CD14-positive monocyte (primary cell): ENCODE measurements around the gene CIPC. TPM values are rescaled to one million over a fixed set of nuclear protein-coding genes. Genes with fewer than 3 reads are reported as not detected.

Experiments
- DNase-seq, 3 donors: peaks; one replicate each; pipeline ENCODE4 v3.0.0-alpha.2; 2011 to 2022
- H2AFZ ChIP-seq: 2 replicates; pipeline ENCODE4 v1.6.0; 2012; ENCODE audit warnings: mild to moderate bottlenecking, low read depth, low read length, inconsistent platforms; ENCODE audit not compliant: insufficient read depth, poor library complexity, severe bottlenecking
- H3K27ac ChIP-seq, 2 donors: 1 replicate in 1 of 2; 2 replicates in 1 of 2; pipeline ENCODE4 v1.5.1; 2012 to 2013; ENCODE audit warnings: low read length in 2 of 2, control low read depth in 1 of 2, inconsistent platforms in 1 of 2, low read depth in 1 of 2, mild to moderate bottlenecking in 1 of 2
- H3K27me3 ChIP-seq, 2 donors: one replicate each; pipeline versions ENCODE4 v1.6.0 to v1.6.1; 2011 to 2013; ENCODE audit warnings: low read length in 2 of 2; ENCODE audit not compliant: control insufficient read depth in 2 of 2, insufficient read depth in 2 of 2
- H3K36me3 ChIP-seq, 2 donors: replicated peaks in 1 of 2; 1 replicate in 1 of 2; 2 replicates in 1 of 2; pipeline versions ENCODE4 v1.5.1 to v1.6.1; 2012 to 2013; ENCODE audit warnings: low read length in 2 of 2, control low read depth in 1 of 2, inconsistent platforms in 1 of 2, mild to moderate bottlenecking in 1 of 2; ENCODE audit not compliant: insufficient read depth in 2 of 2, control insufficient read depth in 1 of 2
- H3K4me1 ChIP-seq, 2 donors: 1 replicate in 1 of 2; 2 replicates in 1 of 2; pipeline versions ENCODE4 v1.5.1 to v1.6.1; 2012 to 2013; ENCODE audit warnings: low read length in 2 of 2, control low read depth in 1 of 2, inconsistent platforms in 1 of 2, mild to moderate bottlenecking in 1 of 2, moderate library complexity in 1 of 2; ENCODE audit not compliant: insufficient read depth in 2 of 2, control insufficient read depth in 1 of 2
- H3K4me2 ChIP-seq: replicated peaks from 2 replicates; pipeline ENCODE3; 2012; ENCODE audit warnings: low read length, moderate library complexity, mild to moderate bottlenecking; ENCODE audit not compliant: poor library complexity, severe bottlenecking; ENCODE audit errors: extremely low read depth
- H3K4me3 ChIP-seq, 3 experiments: fragments of 200-600 bp in 1 of 3; sonication (generic) in 1 of 3; replicated peaks in 1 of 3; 1 replicate in 2 of 3; 2 replicates in 1 of 3; pipeline ENCODE4 v1.5.1; 2011 to 2013; ENCODE audit warnings: low read length in 3 of 3, mild to moderate bottlenecking in 3 of 3, control low read depth in 2 of 3, low read depth in 2 of 3, inconsistent platforms in 1 of 3, moderate library complexity in 1 of 3
- H3K79me2 ChIP-seq: 2 replicates; pipeline ENCODE4 v1.6.0; 2012; ENCODE audit warnings: mild to moderate bottlenecking, control low read depth, inconsistent platforms, low read length, moderate library complexity; ENCODE audit not compliant: insufficient read depth
- H3K9ac ChIP-seq: 2 replicates; pipeline ENCODE4 v1.6.0; 2017; ENCODE audit warnings: low read length, mild to moderate bottlenecking; ENCODE audit not compliant: insufficient read depth, poor library complexity, severe bottlenecking
- H3K9me3 ChIP-seq, 2 donors: replicated peaks in 1 of 2; 1 replicate in 1 of 2; 2 replicates in 1 of 2; pipeline versions ENCODE4 v1.5.1 to v1.6.1; 2012 to 2013; ENCODE audit warnings: low read length in 2 of 2, control low read depth in 1 of 2; ENCODE audit not compliant: control insufficient read depth in 1 of 2, insufficient read depth in 1 of 2
- H4K20me1 ChIP-seq: 2 replicates; pipeline ENCODE4 v1.6.0; 2012; ENCODE audit warnings: mild to moderate bottlenecking, low read length, control low read depth, moderate library complexity; ENCODE audit not compliant: insufficient read depth
- H3K27ac Mint-ChIP-seq, 7 donors: one replicate each; pipeline ENCODE4 v1.8.0; 2020; ENCODE audit warnings: mild to moderate bottlenecking in 7 of 7, mixed read lengths in 7 of 7, moderate library complexity in 6 of 7, inconsistent platforms in 2 of 7
- H3K27me3 Mint-ChIP-seq, 3 donors: one replicate each; pipeline ENCODE4 v1.8.0; 2021 to 2022; ENCODE audit warnings: low read depth in 3 of 3, mild to moderate bottlenecking in 3 of 3, mixed read lengths in 3 of 3, moderate library complexity in 3 of 3, inconsistent platforms in 1 of 3
- H3K36me3 Mint-ChIP-seq, 2 donors: one replicate each; pipeline ENCODE4 v1.8.0; 2020; ENCODE audit warnings: mixed read lengths in 2 of 2, inconsistent platforms in 1 of 2, mild to moderate bottlenecking in 1 of 2
- H3K4me1 Mint-ChIP-seq: one replicate; pipeline ENCODE4 v1.8.0; 2020; ENCODE audit warnings: mild to moderate bottlenecking, mixed read lengths
- H3K4me3 Mint-ChIP-seq, 2 donors: one replicate each; pipeline ENCODE4 v1.8.0; 2020; ENCODE audit warnings: mild to moderate bottlenecking in 2 of 2, mixed read lengths in 2 of 2, moderate library complexity in 1 of 2
- H3K9me3 Mint-ChIP-seq, 7 donors: one replicate each; pipeline ENCODE4 v1.8.0; 2020 to 2022; ENCODE audit warnings: mixed read lengths in 7 of 7, mild to moderate bottlenecking in 6 of 7, moderate library complexity in 6 of 7, inconsistent platforms in 2 of 7
- CTCF ChIP-seq: fragments of 200-600 bp; IDR thresholded peaks from one replicate; pipeline ENCODE4 v1.8.0; 2022; ENCODE audit warnings: antibody characterized with exemption, mild to moderate bottlenecking
- WGBS: methylation state at CpG from one replicate; pipeline ENCODE4 v1.1.5; 2013; ENCODE audit warnings: missing lambda C conversion rate; ENCODE audit not compliant: insufficient coverage; 5-methylcytosine and 5-hydroxymethylcytosine counted together
- intact Hi-C, 2 donors: fragments of 100-400 bp; cut with micrococcal nuclease; formaldehyde crosslinking; loops; one replicate each; pipeline versions ENCODE4 v1.15.0 to v1.15.1; 2023
- polyA plus RNA-seq, 3 donors: library from polyadenylated mRNA; depleted of rRNA in 1 of 3; unstranded in 2 of 3; stranded (reverse) in 1 of 3; fragments of 300-500 nt in 2 of 3; fragments of >200 nt in 1 of 3; fragmentation: Illumina TruSeq in 2 of 3; gene quantifications; 1 replicate in 2 of 3; 2 replicates in 1 of 3; pipeline ENCODE4 v1.2.3, GENCODE V29; 2012 to 2021

The CIPC gene
- polyA plus RNA-seq, 3 donors: 4.4 to 11.2 (median 7.0) TPM

GRCh38 chr14:77158175-77158881, 60.3 kb downstream of the CIPC start:
- Histone ChIP-seq H3K79me2 (no peaks in the 10 kb centered on the region), H3K4me3 (no peak overlapping the region), H3K9ac (no peak overlapping the region), H3K27me3 (peaks cover 0 to 15% of the 10 kb centered on the region in 2 donors), H3K4me2 (no peak overlapping the region), H2AFZ (no peak overlapping the region), H3K36me3 (no peaks in the 10 kb centered on the region), H3K27ac (no peak overlapping the region), H4K20me1 (no peaks in the 10 kb centered on the region), H3K9me3 (no peaks in the 10 kb centered on the region), H3K4me1 (no peaks in the 10 kb centered on the region)
- Mint-ChIP-seq H3K4me1 (peaks cover 2% of the 10 kb centered on the region), H3K27ac (no peak overlapping the region), H3K9me3 (peaks cover 0 to 3% (median 0%) of the 10 kb centered on the region in 7 donors), H3K36me3 (no peaks in the 10 kb centered on the region), H3K4me3 (no peak overlapping the region), H3K27me3 (peaks cover 22 to 39% (median 23%) of the 10 kb centered on the region in 3 donors)
- TF ChIP-seq CTCF: no peak
- intact Hi-C loops: loop anchor here in 1 of 2 donors (10.0 kb wide), 1 partner anchor 396 kb away; no protein-coding TSS in a partner anchor
- WGBS: 11% methylated on average over 13 of the region's 18 CpGs
- DNase-seq: no peak

- no peak overlapping the region for H3K4me3 Mint-ChIP-seq
- no peaks in the 10 kb centered on the region for H4K20me1 ChIP-seq
Measured at GRCh38 chr14:77158882-77159255, 60.8 kb downstream of the CIPC start.

More at GRCh38 chr14:77158882-77159255, 60.8 kb downstream of the CIPC start:
- TF ChIP-seq CTCF: no peak
- H3K4me3 ChIP-seq: no peak overlapping the region
- H3K4me1 ChIP-seq: no peaks in the 10 kb centered on the region
- H3K9me3 ChIP-seq: no peaks in the 10 kb centered on the region
- Mint-ChIP-seq H3K4me1 (peaks cover 2% of the 10 kb centered on the region), H3K9me3 (peaks cover 0 to under 1% (median 0%) of the 10 kb centered on the region in 7 donors), H3K36me3 (no peaks in the 10 kb centered on the region), H3K27ac (no peak overlapping the region), H3K27me3 (peaks cover 22 to 39% (median 24%) of the 10 kb centered on the region in 3 donors)
- no peak overlapping the region for H3K27ac ChIP-seq
- H3K36me3 ChIP-seq: no peaks in the 10 kb centered on the region
- H2AFZ ChIP-seq: no peak overlapping the region
- 100% methylated on average over 1 of the region's 2 CpGs for WGBS
- H3K4me2 ChIP-seq: no peak overlapping the region
- no peak overlapping the region for H3K9ac ChIP-seq
- H3K79me2 ChIP-seq: no peaks in the 10 kb centered on the region
- H3K27me3 ChIP-seq: peaks cover 0 to 15% of the 10 kb centered on the region in 2 donors
- no peak for DNase-seq
- intact Hi-C loops: loop anchor here in 1 of 2 donors (10.0 kb wide), 1 partner anchor 396 kb away; no protein-coding TSS in a partner anchor
